HepG2 (cell line): ENCODE results near the gene SNUPN. TPM values are rescaled to one million over a fixed set of nuclear protein-coding genes. Genes with fewer than 3 reads are reported as not detected.
A peak's percentile ranks its signal among the peaks of the same experiment; 100 is the strongest.

Experiments used
- GATA4 ChIP-seq: sonication (generic); IDR thresholded peaks from 2 replicates; pipeline ENCODE4 v1.6.1; 2016; ENCODE audit warnings: antibody characterized with exemption, low read depth, borderline replicate concordance
- GTF2F1 ChIP-seq: fragments of 150-350 bp; IDR thresholded peaks from 2 replicates; pipeline ENCODE4 v1.6.1; 2014; ENCODE audit warnings: low read length
- HMGA1 ChIP-seq: sonication (generic); formaldehyde crosslinking; conservative IDR thresholded peaks from 2 replicates; pipeline ENCODE4 v1.4.0; 2020; ENCODE audit warnings: missing genetic modification reagents
- HOXA7 ChIP-seq: sonication (generic); formaldehyde crosslinking; IDR thresholded peaks from 2 replicates; pipeline ENCODE4 v1.8.1; 2022; ENCODE audit warnings: mild to moderate bottlenecking, missing genetic modification reagents, moderate library complexity
- JUNB ChIP-seq: sonication (generic); formaldehyde crosslinking; IDR thresholded peaks from 2 replicates; pipeline ENCODE4 v1.8.0; 2022; ENCODE audit warnings: missing genetic modification reagents, mild to moderate bottlenecking, borderline replicate concordance
- MXD4 ChIP-seq: IDR thresholded peaks from 2 replicates; pipeline ENCODE4 v1.6.1; 2016; ENCODE audit warnings: mild to moderate bottlenecking, missing biosample characterization, missing genetic modification reagents
- NFE2L2 ChIP-seq: fragments of 150-350 bp; IDR thresholded peaks from 2 replicates; pipeline ENCODE4 v1.6.1; 2014; ENCODE audit warnings: low read length
- NFYB ChIP-seq: sonication (generic); formaldehyde crosslinking; IDR thresholded peaks from 2 replicates; pipeline ENCODE4 v1.4.0; 2020; ENCODE audit warnings: missing genetic modification reagents
- PAX8 ChIP-seq: sonication (generic); formaldehyde crosslinking; IDR thresholded peaks from 2 replicates; pipeline ENCODE4 v1.8.0; 2022; ENCODE audit warnings: mild to moderate bottlenecking, missing genetic modification reagents, borderline replicate concordance
- SMAD1 ChIP-seq: sonication (generic); formaldehyde crosslinking; IDR thresholded peaks from 2 replicates; pipeline ENCODE4 v1.4.0; 2020; ENCODE audit warnings: missing genetic modification reagents, low read depth, mild to moderate bottlenecking, borderline replicate concordance
- SRSF4 ChIP-seq: fragments of 200-400 bp; formaldehyde crosslinking; IDR thresholded peaks from one replicate; pipeline ENCODE4 v1.6.1; 2018; ENCODE audit warnings: mild to moderate bottlenecking, low read depth, low read length, moderate library complexity; ENCODE audit not compliant: poor library complexity, severe bottlenecking
- ZNF367 ChIP-seq: sonication (generic); formaldehyde crosslinking; IDR thresholded peaks from 2 replicates; pipeline ENCODE4 v1.4.0; 2020; ENCODE audit warnings: missing genetic modification reagents, borderline replicate concordance
- ZSCAN9 ChIP-seq: IDR thresholded peaks from 2 replicates; pipeline ENCODE4 v1.6.1; 2016; ENCODE audit warnings: borderline replicate concordance
- polyA plus RNA-seq, 8 experiments: library from polyadenylated mRNA; depleted of rRNA in 3 of 8; stranded (reverse) in 7 of 8; unstranded in 1 of 8; fragments of >200 nt; fragmentation: Illumina TruSeq in 4 of 8; extraction: Trizol in 4 of 8; gene quantifications; 2 replicates each; pipeline versions ENCODE4 v1.2.1 to v1.2.3, GENCODE V29; 2011 to 2016; ENCODE audit warnings: low read depth in 4 of 8, missing spikeins in 1 of 8, mixed read lengths in 1 of 8; ENCODE audit not compliant: insufficient read depth in 1 of 8
- total RNA-seq, 5 experiments: library from RNA; depleted of rRNA; stranded (reverse); fragments of >200 nt; fragmentation: Illumina TruSeq; extraction: Trizol; gene quantifications; 2 replicates each; pipeline ENCODE4 v1.2.3, GENCODE V29; 2016; ENCODE audit warnings: low read depth in 1 of 5
- TF ChIP-seq, protein P1 (sequence below): sonication (generic); formaldehyde crosslinking; IDR thresholded peaks from 2 replicates; pipeline ENCODE4 v1.8.0; 2022; ENCODE audit warnings: mild to moderate bottlenecking, missing genetic modification reagents, moderate library complexity
- TF ChIP-seq, protein P2 (sequence below): sonication (generic); formaldehyde crosslinking; IDR thresholded peaks from 2 replicates; pipeline ENCODE4 v1.4.0; 2020; ENCODE audit warnings: missing genetic modification reagents, mild to moderate bottlenecking, borderline replicate concordance
- TF ChIP-seq, protein P3 (sequence below): sonication (generic); formaldehyde crosslinking; conservative IDR thresholded peaks from 2 replicates; pipeline ENCODE4 v1.4.0; 2020; ENCODE audit warnings: mild to moderate bottlenecking, missing genetic modification reagents, moderate library complexity
- TF ChIP-seq, protein P4 (sequence below): sonication (generic); formaldehyde crosslinking; IDR thresholded peaks from 2 replicates; pipeline ENCODE4 v1.5.0; 2020; ENCODE audit warnings: missing genetic modification reagents

SNUPN gene
- total and polyA plus RNA-seq, 2 of the 13 experiments (the other 11 are each of a cell fraction or from before 2014, with no cell fraction given): 9.0 to 16.4 TPM

DNA sequence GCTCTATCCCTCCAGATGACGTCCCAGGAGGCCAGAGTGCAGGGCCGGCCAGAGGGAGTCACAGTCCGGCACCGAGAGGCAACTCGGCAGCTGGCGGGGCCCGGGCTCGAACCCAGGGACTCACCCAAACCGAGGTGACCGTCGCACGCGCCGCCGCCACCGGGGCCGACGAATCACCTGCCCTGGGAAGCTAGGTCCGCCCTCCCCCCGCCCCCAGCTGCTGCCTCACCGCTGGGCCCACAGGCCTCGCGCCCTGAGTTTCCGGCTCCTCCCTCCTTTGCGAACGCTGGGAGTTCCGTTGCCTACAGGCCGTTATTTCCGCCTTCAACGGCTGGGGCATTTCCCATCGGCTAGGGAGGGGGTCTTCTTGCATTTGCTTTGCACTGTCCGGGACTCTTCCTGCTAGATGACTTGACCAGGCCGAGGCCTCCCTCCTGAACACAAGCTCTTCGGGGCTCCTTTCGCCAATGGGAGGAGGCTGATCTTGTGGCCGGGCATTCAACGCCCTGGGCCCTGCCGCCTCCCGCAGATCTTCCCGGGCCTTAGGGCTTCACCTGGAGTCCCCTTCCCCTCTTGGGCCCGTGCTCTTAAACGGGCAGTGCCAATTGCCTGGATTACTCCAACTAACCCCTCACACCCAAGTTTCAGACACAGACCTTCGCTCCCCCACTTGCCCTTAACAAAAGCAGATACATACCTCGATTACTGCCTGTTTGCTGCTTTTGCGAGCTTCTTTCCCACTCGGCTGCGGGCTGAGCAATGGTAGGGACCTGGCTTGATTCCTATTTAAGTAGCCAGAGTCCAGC, at the start of gene SNUPN (continued):
- no peak for TF ChIP-seq SRSF4
- TF ChIP-seq JUNB (CRISPR knock-in tag): no peak
- no peak for TF ChIP-seq ZNF367 (CRISPR knock-in tag)
- TF ChIP-seq, protein P1, sequence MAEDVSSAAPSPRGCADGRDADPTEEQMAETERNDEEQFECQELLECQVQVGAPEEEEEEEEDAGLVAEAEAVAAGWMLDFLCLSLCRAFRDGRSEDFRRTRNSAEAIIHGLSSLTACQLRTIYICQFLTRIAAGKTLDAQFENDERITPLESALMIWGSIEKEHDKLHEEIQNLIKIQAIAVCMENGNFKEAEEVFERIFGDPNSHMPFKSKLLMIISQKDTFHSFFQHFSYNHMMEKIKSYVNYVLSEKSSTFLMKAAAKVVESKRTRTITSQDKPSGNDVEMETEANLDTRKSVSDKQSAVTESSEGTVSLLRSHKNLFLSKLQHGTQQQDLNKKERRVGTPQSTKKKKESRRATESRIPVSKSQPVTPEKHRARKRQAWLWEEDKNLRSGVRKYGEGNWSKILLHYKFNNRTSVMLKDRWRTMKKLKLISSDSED (CRISPR knock-in tag): no peak
- peak; percentile 46; the same call in 1 of the 2 replicates for TF ChIP-seq NFE2L2
- TF ChIP-seq, protein P2, sequence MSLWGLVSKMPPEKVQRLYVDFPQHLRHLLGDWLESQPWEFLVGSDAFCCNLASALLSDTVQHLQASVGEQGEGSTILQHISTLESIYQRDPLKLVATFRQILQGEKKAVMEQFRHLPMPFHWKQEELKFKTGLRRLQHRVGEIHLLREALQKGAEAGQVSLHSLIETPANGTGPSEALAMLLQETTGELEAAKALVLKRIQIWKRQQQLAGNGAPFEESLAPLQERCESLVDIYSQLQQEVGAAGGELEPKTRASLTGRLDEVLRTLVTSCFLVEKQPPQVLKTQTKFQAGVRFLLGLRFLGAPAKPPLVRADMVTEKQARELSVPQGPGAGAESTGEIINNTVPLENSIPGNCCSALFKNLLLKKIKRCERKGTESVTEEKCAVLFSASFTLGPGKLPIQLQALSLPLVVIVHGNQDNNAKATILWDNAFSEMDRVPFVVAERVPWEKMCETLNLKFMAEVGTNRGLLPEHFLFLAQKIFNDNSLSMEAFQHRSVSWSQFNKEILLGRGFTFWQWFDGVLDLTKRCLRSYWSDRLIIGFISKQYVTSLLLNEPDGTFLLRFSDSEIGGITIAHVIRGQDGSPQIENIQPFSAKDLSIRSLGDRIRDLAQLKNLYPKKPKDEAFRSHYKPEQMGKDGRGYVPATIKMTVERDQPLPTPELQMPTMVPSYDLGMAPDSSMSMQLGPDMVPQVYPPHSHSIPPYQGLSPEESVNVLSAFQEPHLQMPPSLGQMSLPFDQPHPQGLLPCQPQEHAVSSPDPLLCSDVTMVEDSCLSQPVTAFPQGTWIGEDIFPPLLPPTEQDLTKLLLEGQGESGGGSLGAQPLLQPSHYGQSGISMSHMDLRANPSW: peak; percentile 54; the same call in 1 of the 2 replicates
- no peak for TF ChIP-seq GTF2F1
- TF ChIP-seq PAX8 (CRISPR knock-in tag): no peak
- TF ChIP-seq GATA4: peak; percentile 51; the same call in 1 of the 2 replicates
- peak; percentile 30; the same call in 1 of the 2 replicates for TF ChIP-seq ZSCAN9
- TF ChIP-seq, protein P3, sequence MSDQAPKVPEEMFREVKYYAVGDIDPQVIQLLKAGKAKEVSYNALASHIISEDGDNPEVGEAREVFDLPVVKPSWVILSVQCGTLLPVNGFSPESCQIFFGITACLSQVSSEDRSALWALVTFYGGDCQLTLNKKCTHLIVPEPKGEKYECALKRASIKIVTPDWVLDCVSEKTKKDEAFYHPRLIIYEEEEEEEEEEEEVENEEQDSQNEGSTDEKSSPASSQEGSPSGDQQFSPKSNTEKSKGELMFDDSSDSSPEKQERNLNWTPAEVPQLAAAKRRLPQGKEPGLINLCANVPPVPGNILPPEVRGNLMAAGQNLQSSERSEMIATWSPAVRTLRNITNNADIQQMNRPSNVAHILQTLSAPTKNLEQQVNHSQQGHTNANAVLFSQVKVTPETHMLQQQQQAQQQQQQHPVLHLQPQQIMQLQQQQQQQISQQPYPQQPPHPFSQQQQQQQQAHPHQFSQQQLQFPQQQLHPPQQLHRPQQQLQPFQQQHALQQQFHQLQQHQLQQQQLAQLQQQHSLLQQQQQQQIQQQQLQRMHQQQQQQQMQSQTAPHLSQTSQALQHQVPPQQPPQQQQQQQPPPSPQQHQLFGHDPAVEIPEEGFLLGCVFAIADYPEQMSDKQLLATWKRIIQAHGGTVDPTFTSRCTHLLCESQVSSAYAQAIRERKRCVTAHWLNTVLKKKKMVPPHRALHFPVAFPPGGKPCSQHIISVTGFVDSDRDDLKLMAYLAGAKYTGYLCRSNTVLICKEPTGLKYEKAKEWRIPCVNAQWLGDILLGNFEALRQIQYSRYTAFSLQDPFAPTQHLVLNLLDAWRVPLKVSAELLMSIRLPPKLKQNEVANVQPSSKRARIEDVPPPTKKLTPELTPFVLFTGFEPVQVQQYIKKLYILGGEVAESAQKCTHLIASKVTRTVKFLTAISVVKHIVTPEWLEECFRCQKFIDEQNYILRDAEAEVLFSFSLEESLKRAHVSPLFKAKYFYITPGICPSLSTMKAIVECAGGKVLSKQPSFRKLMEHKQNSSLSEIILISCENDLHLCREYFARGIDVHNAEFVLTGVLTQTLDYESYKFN (CRISPR knock-in tag): peak; percentile 70
- TF ChIP-seq HMGA1 (CRISPR knock-in tag): no peak
- peak; percentile 60 for TF ChIP-seq NFYB (CRISPR knock-in tag)
- peak; percentile 78 for TF ChIP-seq MXD4
- TF ChIP-seq SMAD1: 0 out of 2 replicates have a peak, but pooled peaks have one; percentile 16
- TF ChIP-seq HOXA7 (CRISPR knock-in tag): no peak
- TF ChIP-seq, protein P4, sequence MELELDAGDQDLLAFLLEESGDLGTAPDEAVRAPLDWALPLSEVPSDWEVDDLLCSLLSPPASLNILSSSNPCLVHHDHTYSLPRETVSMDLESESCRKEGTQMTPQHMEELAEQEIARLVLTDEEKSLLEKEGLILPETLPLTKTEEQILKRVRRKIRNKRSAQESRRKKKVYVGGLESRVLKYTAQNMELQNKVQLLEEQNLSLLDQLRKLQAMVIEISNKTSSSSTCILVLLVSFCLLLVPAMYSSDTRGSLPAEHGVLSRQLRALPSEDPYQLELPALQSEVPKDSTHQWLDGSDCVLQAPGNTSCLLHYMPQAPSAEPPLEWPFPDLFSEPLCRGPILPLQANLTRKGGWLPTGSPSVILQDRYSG (CRISPR knock-in tag): no peak
